HG02981 (cell line): Measurements from ENCODE around the gene EXOC8.
A peak's percentile ranks its signal among the peaks of the same experiment; 100 is the strongest.

ENCODE experiments used
- ATAC-seq: cut with Tn5 transposase; IDR thresholded peaks from one replicate; pipeline ENCODE4 v1.9.1; 2021; ENCODE audit warnings: mild to moderate bottlenecking, moderate library complexity; ENCODE audit not compliant: unreplicated experiment

The EXOC8 gene, protein sequence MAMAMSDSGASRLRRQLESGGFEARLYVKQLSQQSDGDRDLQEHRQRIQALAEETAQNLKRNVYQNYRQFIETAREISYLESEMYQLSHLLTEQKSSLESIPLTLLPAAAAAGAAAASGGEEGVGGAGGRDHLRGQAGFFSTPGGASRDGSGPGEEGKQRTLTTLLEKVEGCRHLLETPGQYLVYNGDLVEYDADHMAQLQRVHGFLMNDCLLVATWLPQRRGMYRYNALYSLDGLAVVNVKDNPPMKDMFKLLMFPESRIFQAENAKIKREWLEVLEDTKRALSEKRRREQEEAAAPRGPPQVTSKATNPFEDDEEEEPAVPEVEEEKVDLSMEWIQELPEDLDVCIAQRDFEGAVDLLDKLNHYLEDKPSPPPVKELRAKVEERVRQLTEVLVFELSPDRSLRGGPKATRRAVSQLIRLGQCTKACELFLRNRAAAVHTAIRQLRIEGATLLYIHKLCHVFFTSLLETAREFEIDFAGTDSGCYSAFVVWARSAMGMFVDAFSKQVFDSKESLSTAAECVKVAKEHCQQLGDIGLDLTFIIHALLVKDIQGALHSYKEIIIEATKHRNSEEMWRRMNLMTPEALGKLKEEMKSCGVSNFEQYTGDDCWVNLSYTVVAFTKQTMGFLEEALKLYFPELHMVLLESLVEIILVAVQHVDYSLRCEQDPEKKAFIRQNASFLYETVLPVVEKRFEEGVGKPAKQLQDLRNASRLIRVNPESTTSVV

DNA sequence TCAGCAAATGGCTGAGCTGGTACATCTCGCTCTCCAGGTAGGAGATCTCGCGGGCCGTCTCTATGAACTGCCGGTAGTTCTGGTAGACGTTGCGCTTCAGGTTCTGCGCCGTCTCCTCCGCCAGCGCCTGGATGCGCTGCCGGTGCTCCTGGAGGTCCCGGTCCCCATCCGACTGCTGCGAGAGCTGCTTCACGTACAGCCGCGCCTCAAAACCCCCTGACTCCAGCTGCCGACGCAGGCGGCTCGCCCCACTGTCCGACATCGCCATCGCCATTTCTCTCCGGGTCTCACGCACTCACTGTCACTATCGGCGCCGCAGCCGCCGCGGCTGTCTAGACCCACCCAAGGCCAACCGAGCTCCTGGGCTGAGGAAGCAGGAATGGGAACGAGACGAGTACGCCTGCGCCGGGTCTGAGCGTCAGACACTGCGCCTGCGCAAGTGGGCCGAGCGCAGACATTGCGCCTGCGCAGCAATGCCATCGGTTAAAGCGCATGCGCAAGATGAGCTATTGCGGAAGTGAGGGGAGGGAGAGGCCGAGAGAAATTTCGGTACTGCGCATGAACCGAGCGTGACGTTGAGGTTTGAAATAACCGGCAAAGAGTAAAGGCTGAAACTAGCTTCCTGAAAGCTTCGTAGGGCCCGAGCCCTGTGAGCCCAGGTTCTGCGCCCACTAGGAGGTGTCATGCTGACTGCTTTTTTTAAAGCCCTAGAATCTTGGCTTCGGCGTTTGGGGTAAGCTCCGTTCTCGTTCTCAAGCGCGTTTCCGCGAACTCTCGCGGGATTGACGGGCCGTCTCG is at the start of gene EXOC8:
Gene EXOC8, minus strand, starts transcription at position 381 of the 798 bp plus-strand sequence. Its CDS starts 107 bp downstream, at position 274.
- peak; percentile 66 for ATAC-seq

GRCh38 chr1:231386466-231386865 is 48.8 kb upstream of the EXOC8 start:
- ATAC-seq, result no peak

DNA sequence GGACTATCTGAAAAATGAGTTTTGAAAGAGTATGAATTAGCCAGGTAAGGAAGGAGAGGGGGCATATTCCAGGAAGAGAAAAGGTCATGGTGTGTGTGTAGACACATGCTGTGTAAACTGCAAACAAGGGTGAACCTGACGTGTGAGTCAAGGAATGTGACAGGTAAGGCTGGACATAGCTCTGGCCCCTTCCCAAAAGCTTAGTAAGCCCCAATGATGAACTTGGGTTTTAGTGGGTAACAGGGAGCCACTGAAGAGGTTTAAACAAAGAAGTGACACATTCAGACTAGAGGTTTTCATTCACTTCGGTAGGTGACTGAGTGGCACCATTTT is 47.7 kb upstream of the EXOC8 start:
- ATAC-seq, result no peak

DNA sequence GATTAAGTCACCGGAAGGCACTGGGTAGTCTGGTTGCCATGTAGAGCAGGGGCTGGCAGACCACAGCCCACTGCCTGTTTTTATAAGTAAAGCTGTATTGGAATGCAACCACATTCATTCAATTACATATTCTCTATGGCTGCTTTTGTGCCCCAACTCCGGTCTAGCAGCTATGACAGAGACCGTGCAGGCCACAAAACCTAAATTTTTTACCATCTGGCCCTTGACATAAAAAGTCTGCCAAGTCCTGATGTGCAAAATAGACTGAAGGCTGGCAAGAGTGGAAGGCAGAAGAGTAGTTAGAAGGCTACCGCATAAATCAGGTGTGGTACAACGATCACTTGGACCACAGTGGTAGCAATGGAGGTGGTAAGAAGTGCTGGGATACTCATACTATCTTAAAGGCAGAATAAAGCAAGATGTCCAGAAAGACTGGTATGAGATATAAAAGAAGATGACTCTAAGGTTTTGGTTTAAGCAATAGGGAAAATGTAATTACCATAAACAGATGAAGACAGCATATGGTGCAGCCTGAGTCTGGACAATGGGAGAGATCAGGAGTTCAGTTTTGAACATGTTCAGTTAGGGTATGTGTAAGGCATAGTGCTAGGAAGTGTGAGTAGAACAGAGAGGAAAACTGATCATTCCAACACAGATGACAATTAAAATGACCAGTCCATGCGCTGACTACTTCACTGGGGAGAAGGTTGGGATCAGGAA is 47.2 kb upstream of the EXOC8 start:
- no peak for ATAC-seq

DNA sequence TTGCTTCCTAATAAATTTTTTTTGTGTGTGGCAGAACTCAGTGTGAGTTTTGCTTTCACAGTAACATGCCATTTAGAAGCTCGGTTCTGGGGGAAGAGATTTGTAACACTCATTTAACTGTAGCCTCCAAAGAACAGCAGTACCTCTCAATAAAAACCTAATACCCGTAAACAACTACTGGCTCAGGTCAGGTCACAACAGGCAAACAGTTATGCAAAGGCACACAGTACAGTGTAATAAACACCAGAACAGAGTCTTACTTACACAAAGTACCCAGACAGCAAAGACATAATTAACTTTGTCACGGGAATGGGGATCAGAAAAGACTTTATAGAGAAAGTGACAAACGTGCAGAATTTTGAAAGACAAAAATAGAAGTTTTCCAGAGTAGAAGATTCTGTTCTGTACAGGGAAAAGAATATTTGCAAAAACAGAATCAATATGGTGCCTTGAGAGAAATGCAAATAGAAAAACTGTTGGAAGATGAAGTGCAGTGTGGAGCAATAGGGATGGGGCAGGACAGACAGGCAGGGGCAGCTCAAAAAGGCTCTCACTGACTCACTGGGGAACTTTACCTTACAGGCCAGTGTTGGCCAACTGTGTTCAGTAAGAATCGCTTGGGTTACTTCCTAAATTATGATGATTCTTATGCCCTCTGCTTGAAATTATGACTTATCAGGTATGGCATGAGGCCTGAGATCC is 45.7 kb upstream of the EXOC8 start:
- no peak for ATAC-seq

DNA sequence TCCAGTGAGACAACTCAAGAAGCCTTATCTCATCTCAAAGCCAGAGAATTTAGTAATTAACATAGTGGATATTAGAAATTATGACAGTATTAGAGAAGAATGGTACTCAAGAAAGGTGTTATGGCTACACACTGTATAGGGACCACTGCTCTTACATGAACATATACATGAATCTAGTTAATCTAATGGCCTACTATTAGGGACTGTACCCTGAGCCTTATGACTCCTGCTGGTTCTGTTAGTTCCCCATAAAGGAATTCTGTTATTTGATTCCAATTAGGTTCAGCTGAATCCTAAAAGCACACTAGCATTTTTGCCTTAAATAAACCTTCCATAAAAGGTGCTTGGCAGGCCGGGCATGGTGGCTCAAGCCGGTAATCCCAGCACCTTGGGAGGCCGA is 44.8 kb upstream of the EXOC8 start:
- no peak for ATAC-seq

- ATAC-seq, result no peak
Observed at GRCh38 chr1:231381729-231382128, 44.1 kb upstream of the EXOC8 start.

DNA sequence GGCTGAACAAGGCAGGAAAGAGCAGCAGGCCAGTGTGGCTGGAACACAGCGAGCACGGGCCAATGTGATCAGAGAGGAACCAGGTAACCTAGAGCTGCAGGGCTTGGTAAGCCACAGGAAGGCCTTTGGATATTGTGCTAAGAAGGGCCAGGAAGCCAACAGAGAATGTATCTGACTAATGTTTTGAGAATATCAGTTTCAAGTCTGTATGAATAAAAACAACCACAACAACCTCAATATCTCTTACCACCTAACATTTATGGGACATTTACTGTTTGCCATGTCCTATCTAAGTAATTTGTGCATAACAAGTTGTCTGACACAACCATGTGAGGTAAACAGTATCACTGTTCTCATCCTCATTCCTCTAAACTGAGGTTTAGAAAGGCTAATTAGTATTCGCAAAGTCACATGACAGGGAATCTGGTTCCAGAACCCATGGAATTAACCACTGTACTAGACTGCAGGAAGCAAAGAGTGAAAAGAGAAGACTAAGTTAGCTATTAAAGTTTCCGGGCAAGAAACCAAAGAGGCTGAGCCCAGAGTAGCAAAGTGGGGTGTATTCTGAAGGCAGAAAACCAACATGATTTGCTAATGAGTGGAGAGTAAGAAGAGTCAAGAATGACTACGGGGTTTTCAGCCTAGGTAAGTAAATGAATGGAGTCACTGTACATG is 39.4 kb upstream of the EXOC8 start:
- peak; percentile 78 for ATAC-seq

- ATAC-seq, result no peak
Observed at GRCh38 chr1:231376101-231376500, 38.4 kb upstream of the EXOC8 start.

DNA sequence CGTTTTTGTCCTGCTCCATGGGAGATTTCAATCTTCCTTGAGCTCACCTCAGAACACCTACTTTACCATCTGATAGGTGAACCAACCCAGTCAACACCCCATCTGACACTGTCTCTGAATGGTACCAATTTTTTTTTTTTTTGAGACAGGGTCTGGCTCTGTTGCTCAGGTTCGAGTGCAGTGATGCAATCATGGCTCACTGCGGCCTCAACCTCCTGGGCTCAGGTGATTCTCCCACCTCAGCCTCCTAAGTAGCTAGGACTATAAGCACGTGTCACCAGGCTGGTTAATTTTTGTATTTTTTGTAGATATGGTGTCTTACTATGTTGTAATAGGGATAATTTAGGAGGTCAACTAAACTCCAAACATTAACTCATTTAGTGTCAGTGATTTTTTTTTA is 36.7 kb upstream of the EXOC8 start:
- no peak for ATAC-seq

GRCh38 chr1:231372501-231372900 is 34.8 kb upstream of the EXOC8 start:
- ATAC-seq, result no peak

GRCh38 chr1:231369282-231369681 is 31.6 kb upstream of the EXOC8 start:
- no peak for ATAC-seq

- no peak for ATAC-seq
Observed at GRCh38 chr1:231364192-231364591, 26.5 kb upstream of the EXOC8 start.

DNA sequence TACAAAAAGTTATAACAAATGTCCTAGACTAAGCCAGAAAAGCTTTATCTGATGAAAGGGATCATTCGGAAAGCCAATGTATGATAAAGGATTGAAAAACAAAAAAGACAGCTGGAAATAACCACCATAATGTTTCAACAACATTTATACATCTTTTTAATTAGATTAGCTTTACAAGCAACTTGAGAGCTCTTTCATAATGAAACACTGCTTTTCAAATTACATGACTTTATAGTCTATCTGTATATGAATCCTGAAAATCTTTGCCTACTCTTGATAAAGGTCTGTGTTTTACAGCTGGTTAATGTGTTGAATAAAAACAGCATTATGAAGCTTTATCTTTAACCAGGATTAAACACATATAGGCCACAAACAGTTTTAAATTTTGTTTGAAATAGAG is 26.0 kb upstream of the EXOC8 start:
- ATAC-seq, result no peak

- ATAC-seq, result no peak
Observed at GRCh38 chr1:231362325-231362724, 24.7 kb upstream of the EXOC8 start.

DNA sequence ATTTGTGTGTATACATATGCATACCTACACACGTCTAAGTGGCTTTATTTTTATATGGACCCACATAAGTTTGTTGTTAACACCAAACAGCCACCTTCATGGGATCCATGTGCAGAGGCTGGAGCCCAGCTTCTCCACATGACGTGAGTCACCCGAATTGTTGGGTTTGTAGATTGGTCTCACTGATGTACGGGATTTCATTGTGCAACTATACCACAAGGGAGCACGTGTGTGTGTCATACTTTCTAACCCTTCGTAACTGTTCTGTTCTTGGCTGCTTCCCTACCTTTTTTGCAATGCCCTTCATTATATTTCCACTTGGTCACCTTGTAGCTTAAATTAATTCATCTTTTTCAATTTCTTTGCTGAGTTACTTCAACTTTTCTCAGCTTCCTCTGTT is 21.5 kb upstream of the EXOC8 start:
- no peak for ATAC-seq

- peak; percentile 74 for ATAC-seq
Observed at GRCh38 chr1:231357831-231358354, 20.2 kb upstream of the EXOC8 start.

GRCh38 chr1:231357187-231357772 is 19.6 kb upstream of the EXOC8 start:
- ATAC-seq, result no peak

GRCh38 chr1:231355171-231355570 is 17.5 kb upstream of the EXOC8 start:
- ATAC-seq, result no peak
